OCI-LY7 (cell line): ENCODE results near the gene ARFGAP3. TPM values are rescaled to one million over a fixed set of nuclear protein-coding genes. Genes with fewer than 3 reads are reported as not detected.

ENCODE experiments used
- BruUV-seq: library from RNA; stranded (reverse); fragments of 400-500 nt; replicated peaks from 2 replicates; lab custom pipeline; 2021; lab: Mats Ljungman, UMichigan
- CTCF ChIA-PET: fragments of 300-600 bp; sonication (Branson Sonifier 250); formaldehyde crosslinking; loops from one replicate; lab custom pipeline; 2022; ENCODE audit warnings: antibody characterized with exemption; ENCODE audit not compliant: unreplicated experiment; lab: Charles Lee
- POLR2A ChIA-PET: fragments of 300-600 bp; sonication (Branson Sonifier 250); formaldehyde crosslinking; loops from one replicate; lab custom pipeline; 2022; ENCODE audit warnings: antibody characterized with exemption; lab: Charles Lee
- DNase-seq: peaks from one replicate; pipeline ENCODE4 v3.0.0-alpha.2; 2015; ENCODE audit warnings: low spot score
- H2AFZ ChIP-seq: fragments of 200-600 bp; sonication (generic), shearing (Covaris generic); 2 replicates; pipeline ENCODE4 v1.6.1; 2014; ENCODE audit warnings: mild to moderate bottlenecking, antibody characterized with exemption, low read length, moderate library complexity
- H3K27ac ChIP-seq: fragments of 200-600 bp; sonication (generic); 2 replicates; pipeline ENCODE4 v1.5.1; 2014; ENCODE audit warnings: mixed run types, low read depth, mild to moderate bottlenecking, moderate library complexity, low read length, inconsistent platforms; ENCODE audit not compliant: poor library complexity, severe bottlenecking
- H3K36me3 ChIP-seq: fragments of 200-600 bp; sonication (generic); 2 replicates; pipeline ENCODE4 v1.6.1; 2014; ENCODE audit warnings: mild to moderate bottlenecking, antibody characterized with exemption, low read length, moderate library complexity, mixed read lengths; ENCODE audit not compliant: insufficient read depth
- H3K4me1 ChIP-seq: fragments of 200-600 bp; sonication (generic); 2 replicates; pipeline ENCODE4 v1.5.1; 2014; ENCODE audit warnings: mild to moderate bottlenecking, low read length; ENCODE audit not compliant: insufficient read depth, poor library complexity, severe bottlenecking
- H3K4me2 ChIP-seq: fragments of 200-600 bp; sonication (generic); 2 replicates; pipeline ENCODE4 v1.6.1; 2014; ENCODE audit warnings: mild to moderate bottlenecking, low read length
- H3K4me3 ChIP-seq: fragments of 200-600 bp; sonication (generic); 2 replicates; pipeline ENCODE4 v1.5.1; 2014; ENCODE audit warnings: mild to moderate bottlenecking, low read depth, low read length; ENCODE audit not compliant: poor library complexity, severe bottlenecking
- H3K79me2 ChIP-seq: fragments of 200-600 bp; sonication (generic); 2 replicates; pipeline ENCODE4 v1.6.1; 2016; ENCODE audit warnings: low read depth, mild to moderate bottlenecking, low read length, moderate library complexity, mixed read lengths; ENCODE audit not compliant: insufficient read depth
- H3K9me2 ChIP-seq: fragments of 200-600 bp; sonication (generic); 2 replicates; pipeline ENCODE4 v1.6.1; 2016; ENCODE audit warnings: mild to moderate bottlenecking, low read length, mixed read lengths; ENCODE audit not compliant: insufficient read depth
- H3K9me3 ChIP-seq: fragments of 200-600 bp; sonication (generic); 2 replicates; pipeline ENCODE4 v1.6.1; 2014; ENCODE audit warnings: mild to moderate bottlenecking, mixed run types, low read length, mixed read lengths
- H4K20me1 ChIP-seq: fragments of 200-600 bp; sonication (generic); 2 replicates; pipeline ENCODE4 v1.6.1; 2014; ENCODE audit warnings: mild to moderate bottlenecking, antibody characterized with exemption, low read length, moderate library complexity, mixed read lengths; ENCODE audit not compliant: insufficient read depth
- CTCF ChIP-seq: fragments of 200-600 bp; sonication (generic); conservative IDR thresholded peaks from 2 replicates; pipeline ENCODE4 v1.5.1; 2014; ENCODE audit warnings: mild to moderate bottlenecking, antibody characterized with exemption, low read length, moderate library complexity, mixed read lengths
- EZH2phosphoT487 ChIP-seq: fragments of 200-600 bp; sonication (generic); IDR thresholded peaks from 2 replicates; pipeline ENCODE4 v1.6.1; 2018; ENCODE audit warnings: low read depth, borderline replicate concordance, mild to moderate bottlenecking, mixed run types, antibody characterized with exemption, low read length, moderate library complexity, mixed read lengths
- intact Hi-C: fragments of 100-400 bp; cut with micrococcal nuclease; formaldehyde crosslinking; loops from one replicate; pipeline ENCODE4 v1.10.0; 2022; ENCODE audit not compliant: unreplicated experiment
- total RNA-seq, 2 experiments: library from RNA; depleted of rRNA in 1 of 2; stranded (reverse); fragments of >200 nt in 1 of 2; shearing (Covaris generic) in 1 of 2; gene quantifications; 2 replicates each; pipeline ENCODE4 v1.2.3, GENCODE V29; 2014 to 2022

ARFGAP3 gene
- total RNA-seq, 2 experiments from 2014 or later = 24.2 to 47.0 TPM

GRCh38 chr22:42891008-42891407, 33.9 kb upstream of the ARFGAP3 start:
- no peak overlapping the region for H2AFZ ChIP-seq
- TF ChIP-seq CTCF = no peak
- TF ChIP-seq EZH2phosphoT487 = no peak
- BruUV-seq = no TSS peak
- ChIA-PET POLR2A (no interaction called here), CTCF (no interaction called here)
- H3K9me2 ChIP-seq = no peaks in the 10 kb centered on the region
- H3K9me3 ChIP-seq = no peaks in the 10 kb centered on the region
- no peak for DNase-seq
- H3K27ac ChIP-seq = no peak overlapping the region
- no peaks in the 10 kb centered on the region for H3K79me2 ChIP-seq
- intact Hi-C loops = no loop called here
- H3K4me3 ChIP-seq = no peak overlapping the region
- H4K20me1 ChIP-seq = no peaks in the 10 kb centered on the region
- H3K4me1 ChIP-seq = peaks cover 16% of the 10 kb centered on the region
- no peak overlapping the region for H3K4me2 ChIP-seq
- peaks cover 15% of the 10 kb centered on the region for H3K36me3 ChIP-seq

- Histone ChIP-seq H3K4me2 (no peak overlapping the region), H3K27ac (no peak overlapping the region), H3K36me3 (peaks cover 22% of the 10 kb centered on the region), H3K79me2 (no peaks in the 10 kb centered on the region), H3K4me3 (no peak overlapping the region), H3K4me1 (no peaks in the 10 kb centered on the region), H3K9me2 (no peaks in the 10 kb centered on the region), H3K9me3 (no peaks in the 10 kb centered on the region), H2AFZ (no peak overlapping the region), H4K20me1 (no peaks in the 10 kb centered on the region)
- intact Hi-C loops = no loop called here
- no peak for DNase-seq
- CTCF ChIA-PET = no interaction called here
- TF ChIP-seq CTCF (no peak), EZH2phosphoT487 (no peak)
- BruUV-seq = no TSS peak
- POLR2A ChIA-PET = no interaction called here
Observed at GRCh38 chr22:42889304-42889703, 32.2 kb upstream of the ARFGAP3 start.

- no peak for DNase-seq
- ChIA-PET CTCF (interaction anchor here (0.5 kb wide), 1 partner anchor 47 kb away, joined by 3 read pairs; no protein-coding TSS in a partner anchor), POLR2A (no interaction called here)
- H3K4me3 ChIP-seq = no peak overlapping the region
- H4K20me1 ChIP-seq = no peaks in the 10 kb centered on the region
- H3K27ac ChIP-seq = no peak overlapping the region
- no peaks in the 10 kb centered on the region for H3K9me3 ChIP-seq
- H3K36me3 ChIP-seq = peaks cover 29% of the 10 kb centered on the region
- H3K4me1 ChIP-seq = peaks cover under 1% of the 10 kb centered on the region
- BruUV-seq = no TSS peak
- no peak for TF ChIP-seq CTCF
- no peak for TF ChIP-seq EZH2phosphoT487
- H3K4me2 ChIP-seq = no peak overlapping the region
- no peaks in the 10 kb centered on the region for H3K9me2 ChIP-seq
- intact Hi-C loops = no loop called here
- H2AFZ ChIP-seq = no peak overlapping the region
- no peaks in the 10 kb centered on the region for H3K79me2 ChIP-seq
Observed at GRCh38 chr22:42887523-42888507, 30.7 kb upstream of the ARFGAP3 start.
